SKM-1 treated with dmso at 0.1 percent for 144 hours (cell line): ENCODE measurements around the gene DTL.

Source experiments
- DNase-seq: peaks from one replicate; lab custom pipeline; 2025; ENCODE audit not compliant: unreplicated experiment; lab: John Stamatoyannopoulos, UW

Gene DTL

DNA sequence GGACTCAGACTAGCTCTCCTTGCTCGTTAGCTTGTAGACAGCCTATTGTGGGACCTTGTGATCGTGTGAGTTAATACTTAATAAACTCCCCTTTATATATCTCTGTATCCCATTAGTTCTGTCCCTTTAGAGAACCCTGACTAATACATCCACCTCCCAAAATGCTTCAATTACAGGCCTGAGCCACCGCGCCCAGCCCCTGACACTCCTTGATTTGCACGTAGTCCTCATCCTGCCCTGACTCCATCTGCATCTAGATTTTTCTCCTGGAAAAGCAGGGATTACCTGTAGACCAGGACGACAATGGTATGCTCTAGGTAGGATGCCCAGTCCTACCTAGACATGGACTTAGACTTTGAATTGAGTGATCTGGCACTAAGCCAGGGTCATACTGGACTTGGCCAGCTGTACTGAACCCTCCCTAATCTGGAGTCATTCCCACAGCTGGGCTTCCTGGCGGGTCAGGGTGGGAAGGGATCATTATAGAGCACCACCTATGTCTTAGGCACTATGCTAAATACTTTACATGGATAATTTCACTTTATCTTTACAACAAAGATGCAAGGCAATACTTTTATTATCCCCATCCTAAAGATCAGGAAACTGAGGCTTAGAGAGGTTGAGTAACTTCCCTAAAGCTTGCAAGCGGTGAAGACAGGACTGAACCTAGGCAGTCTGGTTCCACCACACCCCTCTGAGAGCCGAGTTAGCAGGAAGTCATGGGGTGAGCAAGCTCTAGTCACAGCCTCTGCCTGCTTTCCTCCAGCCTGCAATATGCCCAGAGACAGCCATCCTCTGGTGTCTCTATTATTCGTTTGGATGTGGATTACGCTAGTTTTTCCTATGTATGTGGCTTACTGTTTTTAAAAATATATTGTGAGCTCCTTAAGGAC, 89.4 kb downstream of the DTL start:
- DNase-seq, result peak; percentile 89

DNA sequence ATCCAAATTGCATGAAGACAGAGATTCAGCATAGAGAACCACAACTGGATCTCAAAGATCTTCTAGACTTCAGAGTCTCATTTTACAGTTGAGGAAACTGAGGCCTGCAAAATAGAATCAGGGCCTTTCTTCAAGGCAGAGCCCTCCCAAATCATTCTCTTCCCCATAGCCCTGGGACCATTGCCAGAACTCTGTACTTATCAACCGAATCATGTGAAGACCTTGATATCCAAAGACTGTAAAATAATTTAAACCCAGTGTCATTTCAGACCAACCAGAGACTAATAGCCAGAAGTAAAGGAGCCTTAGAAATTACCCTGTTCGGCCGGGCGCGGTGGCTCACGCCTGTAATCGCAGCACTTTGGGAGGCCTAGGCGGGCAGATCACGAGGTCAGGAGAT, 90.1 kb downstream of the DTL start:
- DNase-seq, result no peak

- no peak for DNase-seq
Measured at GRCh38 chr1:212127221-212127620, 91.7 kb downstream of the DTL start.

- no peak for DNase-seq
Measured at GRCh38 chr1:212129781-212130180, 94.2 kb downstream of the DTL start.

- DNase-seq, result no peak
Measured at GRCh38 chr1:212132025-212132424, 96.5 kb downstream of the DTL start.

- DNase-seq, result no peak
Measured at GRCh38 chr1:212133319-212133718, 97.8 kb downstream of the DTL start.

DNA sequence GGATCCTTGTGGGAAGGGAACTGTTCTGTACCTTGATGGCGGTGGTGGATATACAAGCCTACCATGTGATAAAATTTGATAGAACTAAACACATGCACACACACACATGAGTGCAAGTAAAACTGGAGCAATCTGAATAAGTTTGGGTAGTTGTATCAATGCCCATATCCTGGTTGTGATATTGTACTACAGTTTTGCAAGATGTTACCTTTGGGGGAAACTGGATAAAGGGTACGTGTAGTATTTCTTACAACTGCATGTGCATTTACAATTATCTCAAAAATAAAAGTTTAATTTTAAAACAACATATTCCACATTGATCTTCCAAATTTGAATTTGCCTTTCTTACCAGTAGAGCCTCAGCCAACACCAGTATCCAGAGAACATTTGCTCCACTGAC, 99.6 kb downstream of the DTL start:
- DNase-seq, result no peak

GRCh38 chr1:212137854-212138253, 102.3 kb downstream of the DTL start:
- DNase-seq, result no peak

DNA sequence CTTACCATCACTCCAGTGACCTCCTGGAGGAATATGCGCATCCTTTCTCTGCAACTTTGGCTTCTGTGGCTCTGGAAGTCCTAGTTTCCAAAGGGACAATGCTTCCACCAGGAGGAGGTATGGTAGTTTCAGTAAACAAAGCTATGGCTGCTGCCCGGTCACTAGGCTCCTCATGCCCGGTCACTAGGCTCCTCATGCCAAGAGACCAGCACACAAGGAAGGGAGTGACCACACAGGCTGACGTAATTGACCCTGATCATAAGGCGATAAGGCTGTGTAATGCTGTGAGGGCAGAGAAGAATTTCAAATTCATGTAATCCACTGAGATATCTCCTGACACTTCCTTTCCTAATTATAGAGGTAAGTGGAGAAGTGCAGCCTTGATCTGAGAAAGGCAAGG, 102.9 kb downstream of the DTL start:
- DNase-seq, result no peak

DNA sequence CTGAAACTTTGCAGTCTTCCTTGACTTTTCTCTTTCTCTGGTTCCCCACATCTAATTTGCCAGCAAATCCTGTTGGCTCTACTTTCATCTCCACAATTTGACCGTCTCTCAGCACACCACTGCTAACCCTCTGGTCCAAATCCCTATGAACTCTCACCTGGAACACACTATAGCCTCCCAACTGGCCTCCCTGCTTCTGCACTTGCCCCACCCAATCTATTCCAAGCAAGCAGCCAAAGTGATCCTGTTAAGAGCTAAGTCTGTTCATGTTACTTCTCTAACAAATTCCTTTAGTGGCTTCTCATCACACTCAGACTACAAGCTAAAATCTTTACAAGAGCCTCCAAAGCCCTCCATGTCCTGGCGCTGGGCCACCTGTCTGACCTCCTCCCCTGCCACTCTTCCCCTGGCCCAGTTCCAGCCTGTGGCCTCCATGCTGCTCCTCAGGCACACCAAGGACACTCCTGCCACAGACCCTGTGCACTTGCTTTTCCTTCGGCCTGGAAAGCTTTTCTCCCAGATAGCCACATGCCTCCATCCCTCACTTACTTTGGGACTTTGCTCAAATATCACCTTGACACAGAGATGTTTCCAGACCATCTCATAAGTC, 104.1 kb downstream of the DTL start:
- no peak for DNase-seq

DNA sequence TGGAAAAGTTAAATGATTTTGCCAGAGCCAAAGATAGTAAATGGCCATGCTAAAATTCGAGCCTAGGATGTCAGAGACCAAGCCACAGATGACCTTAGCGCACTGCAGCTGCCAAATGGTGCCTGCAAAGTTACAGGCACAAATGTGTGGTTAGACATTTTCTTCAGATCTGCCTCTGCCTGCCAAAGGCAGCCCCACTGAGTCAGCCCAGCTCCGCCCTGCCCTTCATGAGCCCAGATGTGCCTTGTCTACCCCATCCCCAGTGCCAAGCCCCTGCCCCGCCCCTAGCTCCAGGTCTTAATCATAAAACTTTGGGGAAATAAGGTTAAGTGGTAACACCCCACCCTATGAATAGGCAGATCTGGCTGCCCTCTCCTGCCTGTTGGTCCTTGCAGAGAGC, 105.9 kb downstream of the DTL start:
- DNase-seq, result no peak

DNA sequence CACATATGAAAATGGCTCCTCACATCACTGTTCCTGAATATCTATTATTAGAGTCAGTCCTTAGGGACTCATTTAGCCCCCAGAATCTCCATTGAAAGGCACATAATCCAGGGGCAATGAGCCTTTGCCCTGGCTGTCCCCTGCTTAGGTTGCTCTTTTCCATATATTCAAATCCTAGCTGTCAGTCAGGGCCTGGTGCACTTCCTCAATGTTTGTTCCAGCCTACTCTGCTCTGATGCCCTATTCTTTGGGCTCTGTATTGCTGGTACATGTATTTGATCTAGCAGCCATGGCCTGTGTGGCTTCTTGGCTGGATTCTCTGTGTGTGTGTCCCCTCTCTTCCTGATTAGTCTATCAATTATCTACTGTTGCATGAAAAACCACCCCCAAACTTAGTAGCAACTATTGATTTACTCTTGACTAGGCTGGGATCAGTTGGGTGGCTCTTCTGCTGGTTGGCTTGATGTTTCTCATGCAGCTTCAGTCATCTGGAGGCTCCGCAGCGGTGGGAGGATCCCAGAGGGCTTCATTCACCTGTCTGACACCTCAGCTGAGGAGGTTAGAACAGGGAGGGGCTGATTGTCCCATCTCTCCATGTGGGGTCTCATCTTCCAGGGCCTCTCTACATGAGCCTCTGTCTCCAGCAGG, 107.5 kb downstream of the DTL start:
- DNase-seq, result no peak

GRCh38 chr1:212147581-212148033, 112.1 kb downstream of the DTL start:
- no peak for DNase-seq

DNA sequence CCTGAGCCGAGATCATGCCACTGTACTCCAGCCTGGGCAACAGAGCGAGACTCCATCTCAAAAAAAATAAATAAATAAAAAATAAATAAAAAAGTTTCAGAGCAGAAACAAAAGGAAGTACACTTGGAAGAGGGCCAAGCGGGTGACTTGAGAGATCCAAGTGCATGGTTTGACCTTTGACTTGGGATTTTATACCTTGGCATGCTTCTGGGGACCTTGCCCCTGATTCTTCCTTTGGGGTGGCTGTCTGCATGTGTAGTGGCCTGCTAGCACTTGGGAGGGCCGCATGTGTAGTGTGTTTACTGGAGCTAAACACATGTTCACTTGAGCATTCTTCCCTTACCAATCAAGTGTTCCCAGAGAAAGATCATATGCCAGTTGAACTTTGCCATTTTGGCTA, 114.0 kb downstream of the DTL start:
- no peak for DNase-seq

DNA sequence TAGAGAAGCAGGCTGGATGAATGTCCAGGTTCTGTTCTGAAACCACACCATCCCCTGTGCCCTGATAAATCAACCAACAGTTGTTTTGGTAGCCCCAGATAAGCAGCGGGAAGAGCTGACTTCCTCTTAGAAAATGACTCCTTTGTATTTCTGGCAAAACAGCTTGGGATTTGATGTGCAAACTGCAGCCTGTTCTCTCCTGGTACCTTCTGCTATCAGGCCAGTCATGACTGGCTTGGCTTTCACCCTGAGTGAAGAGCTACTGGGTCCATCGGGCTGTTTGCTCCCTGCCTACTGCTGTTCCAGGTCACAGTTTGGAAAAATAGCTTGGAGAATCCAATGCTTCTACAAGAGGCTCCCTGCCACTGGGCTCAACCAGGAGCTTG, 116.8 kb downstream of the DTL start:
- peak; percentile 50 for DNase-seq

GRCh38 chr1:212152869-212153268, 117.3 kb downstream of the DTL start:
- no peak for DNase-seq

DNA sequence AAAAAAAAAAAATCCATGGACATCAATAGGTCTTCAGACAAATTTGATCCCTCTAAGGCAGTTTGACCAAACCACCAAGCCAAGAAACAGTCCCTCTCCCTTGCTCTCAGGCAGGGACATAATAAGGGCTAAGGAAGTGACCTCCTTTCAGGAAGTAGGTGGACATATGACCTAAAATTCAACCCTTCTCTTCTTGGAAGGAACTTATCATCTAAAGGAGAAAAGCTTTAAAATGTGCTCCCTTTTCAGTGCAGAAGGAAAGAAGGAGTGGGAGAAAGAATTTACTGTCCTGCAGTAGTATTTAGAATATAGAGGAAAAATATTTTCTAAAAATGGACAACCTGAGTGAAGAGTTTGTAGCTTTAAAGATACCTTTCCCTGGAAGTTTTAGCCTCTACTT, 118.1 kb downstream of the DTL start:
- DNase-seq, result peak; percentile 37
